K562 (cell line): Measurements from ENCODE around the gene TAF8. TPM values are rescaled to one million over a fixed set of nuclear protein-coding genes. Genes with fewer than 3 reads are reported as not detected.
A peak's percentile ranks its signal among the peaks of the same experiment; 100 is the strongest.

ENCODE experiments used
- CEBPG ChIP-seq, 3 experiments: fragments of 200-800 bp in 1 of 3; sonication (Bioruptor generic) in 1 of 3; sonication (generic) in 1 of 3; formaldehyde crosslinking in 1 of 3; IDR thresholded peaks in 2 of 3; conservative IDR thresholded peaks in 1 of 3; 2 replicates each; pipeline versions ENCODE4 v1.6.1 to v1.8.0; 2016 to 2022; ENCODE audit warnings: missing compliant biosample characterization in 2 of 3, missing genetic modification characterization in 2 of 3, mild to moderate bottlenecking in 1 of 3, missing genetic modification reagents in 1 of 3
- DPF2 ChIP-seq: fragments of 450-650 bp; IDR thresholded peaks from 2 replicates; pipeline ENCODE4 v1.6.1; 2016
- ESRRB ChIP-seq: fragments of 250-450 bp; sonication (Bioruptor Pico); IDR thresholded peaks from 2 replicates; pipeline ENCODE4 v1.5.0; 2020; ENCODE audit warnings: mild to moderate bottlenecking, moderate library complexity, borderline replicate concordance
- FOXJ2 ChIP-seq: fragments of 200-800 bp; sonication (Bioruptor generic); IDR thresholded peaks from 2 replicates; pipeline ENCODE4 v1.6.1; 2016; ENCODE audit warnings: missing genetic modification characterization, missing compliant biosample characterization
- HIVEP1 ChIP-seq: fragments of 250-450 bp; sonication (Bioruptor Pico); IDR thresholded peaks from 2 replicates; pipeline ENCODE4 v1.4.0; 2020; ENCODE audit warnings: mild to moderate bottlenecking
- KLF16 ChIP-seq: IDR thresholded peaks from 2 replicates; pipeline ENCODE4 v1.6.1; 2016; ENCODE audit warnings: antibody characterized with exemption
- MLLT1 ChIP-seq, 2 experiments: fragments of 450-650 bp; IDR thresholded peaks; 2 replicates each; pipeline ENCODE4 v1.6.1; 2016
- PCBP1 ChIP-seq: fragments of 200-400 bp; formaldehyde crosslinking; IDR thresholded peaks from 2 replicates; pipeline ENCODE4 v1.6.1; 2018; ENCODE audit warnings: mild to moderate bottlenecking, low read depth, low read length; ENCODE audit not compliant: poor library complexity, severe bottlenecking
- PCBP2 ChIP-seq: fragments of 200-400 bp; formaldehyde crosslinking; IDR thresholded peaks from 2 replicates; pipeline ENCODE4 v1.6.1; 2018; ENCODE audit warnings: low read length, low read depth, mild to moderate bottlenecking, moderate library complexity; ENCODE audit not compliant: poor library complexity, severe bottlenecking
- RAD21 ChIP-seq, 2 experiments: fragments of 250-450 bp in 1 of 2; fragments of 450-650 bp in 1 of 2; sonication (Bioruptor Pico) in 1 of 2; formaldehyde crosslinking in 1 of 2; IDR thresholded peaks in 1 of 2; conservative IDR thresholded peaks in 1 of 2; 2 replicates each; pipeline versions ENCODE4 v1.4.0 to v1.8.0; 2020 to 2022; ENCODE audit warnings: mild to moderate bottlenecking in 2 of 2, moderate library complexity in 1 of 2
- RNF2 ChIP-seq: sonication (generic); IDR thresholded peaks from 2 replicates; pipeline ENCODE4 v1.6.1; 2016
- SIN3B ChIP-seq: fragments of 450-650 bp; IDR thresholded peaks from 2 replicates; pipeline ENCODE4 v1.6.1; 2017; ENCODE audit warnings: low read depth, mild to moderate bottlenecking, moderate library complexity
- SMAD4 ChIP-seq: fragments of 250-450 bp; sonication (Bioruptor Pico); conservative IDR thresholded peaks from 2 replicates; pipeline ENCODE4 v1.8.0; 2021; ENCODE audit warnings: inconsistent platforms, mild to moderate bottlenecking, moderate library complexity
- polyA plus RNA-seq, 8 experiments: library from polyadenylated mRNA; depleted of rRNA in 4 of 8; stranded (reverse) in 5 of 8; unstranded in 3 of 8; fragments of >200 nt; fragmentation: Nextera tagmentation in 2 of 8; fragmentation: Illumina TruSeq in 1 of 8; extraction: Ambion mirVana in 2 of 8; extraction: Trizol in 1 of 8; gene quantifications; 2 replicates each; pipeline versions ENCODE4 v1.2.1 to v1.2.3, GENCODE V29; 2011 to 2014; ENCODE audit warnings: inconsistent platforms in 1 of 8, missing spikeins in 1 of 8
- total RNA-seq, 7 experiments: library from RNA; depleted of rRNA in 6 of 7; stranded (reverse); fragments of >200 nt in 6 of 7; fragmentation: Illumina TruSeq in 2 of 7; extraction: Trizol in 2 of 7; gene quantifications; 2 replicates each; pipeline versions ENCODE4 v1.2.1 to v1.2.3, GENCODE V29; 2011 to 2021; ENCODE audit warnings: low replicate concordance in 1 of 7
- TF ChIP-seq, protein P1 (sequence below): sonication (generic); formaldehyde crosslinking; IDR thresholded peaks from 2 replicates; pipeline ENCODE4 v1.8.0; 2022; ENCODE audit warnings: mild to moderate bottlenecking, low read depth, missing genetic modification reagents
- TF ChIP-seq, protein P2 (sequence below), 2 experiments: fragments of 450-650 bp; formaldehyde crosslinking in 1 of 2; IDR thresholded peaks; 2 replicates each; pipeline versions ENCODE4 v1.4.0 to v1.6.1; 2014 to 2020; ENCODE audit warnings: mild to moderate bottlenecking in 2 of 2, borderline replicate concordance in 1 of 2, low read depth in 1 of 2

TAF8 gene
- total and polyA plus RNA-seq, 9 of the 15 experiments (the other 6 are each of a cell fraction or from before 2014, with no cell fraction given) = 29.4 to 84.0 (median 52.6) TPM

GRCh38 chr6:42075159-42075838 lies 25.0 kb downstream of the TAF8 start (continued):
- no peak for TF ChIP-seq MLLT1 (IDR thresholded peaks at IDR 0.05)
- TF ChIP-seq PCBP1 = no peak
- TF ChIP-seq FOXJ2 (tag) = no peak
- no peak for TF ChIP-seq HIVEP1 (CRISPR knock-in tag)
- TF ChIP-seq ESRRB (CRISPR knock-in tag) = no peak
- TF ChIP-seq, protein P1, sequence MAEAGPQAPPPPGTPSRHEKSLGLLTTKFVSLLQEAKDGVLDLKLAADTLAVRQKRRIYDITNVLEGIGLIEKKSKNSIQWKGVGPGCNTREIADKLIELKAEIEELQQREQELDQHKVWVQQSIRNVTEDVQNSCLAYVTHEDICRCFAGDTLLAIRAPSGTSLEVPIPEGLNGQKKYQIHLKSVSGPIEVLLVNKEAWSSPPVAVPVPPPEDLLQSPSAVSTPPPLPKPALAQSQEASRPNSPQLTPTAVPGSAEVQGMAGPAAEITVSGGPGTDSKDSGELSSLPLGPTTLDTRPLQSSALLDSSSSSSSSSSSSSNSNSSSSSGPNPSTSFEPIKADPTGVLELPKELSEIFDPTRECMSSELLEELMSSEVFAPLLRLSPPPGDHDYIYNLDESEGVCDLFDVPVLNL = no peak
- TF ChIP-seq SMAD4 = no peak
- no peak for TF ChIP-seq CEBPG (CRISPR knock-in tag; IDR thresholded peaks at IDR 0.05)
- TF ChIP-seq CEBPG (tag; conservative IDR thresholded peaks at IDR 0.05 in 1 of 2, IDR thresholded peaks at IDR 0.05 in 1 of 2) = no peak
- TF ChIP-seq SIN3B = no peak
- TF ChIP-seq, protein P2, sequence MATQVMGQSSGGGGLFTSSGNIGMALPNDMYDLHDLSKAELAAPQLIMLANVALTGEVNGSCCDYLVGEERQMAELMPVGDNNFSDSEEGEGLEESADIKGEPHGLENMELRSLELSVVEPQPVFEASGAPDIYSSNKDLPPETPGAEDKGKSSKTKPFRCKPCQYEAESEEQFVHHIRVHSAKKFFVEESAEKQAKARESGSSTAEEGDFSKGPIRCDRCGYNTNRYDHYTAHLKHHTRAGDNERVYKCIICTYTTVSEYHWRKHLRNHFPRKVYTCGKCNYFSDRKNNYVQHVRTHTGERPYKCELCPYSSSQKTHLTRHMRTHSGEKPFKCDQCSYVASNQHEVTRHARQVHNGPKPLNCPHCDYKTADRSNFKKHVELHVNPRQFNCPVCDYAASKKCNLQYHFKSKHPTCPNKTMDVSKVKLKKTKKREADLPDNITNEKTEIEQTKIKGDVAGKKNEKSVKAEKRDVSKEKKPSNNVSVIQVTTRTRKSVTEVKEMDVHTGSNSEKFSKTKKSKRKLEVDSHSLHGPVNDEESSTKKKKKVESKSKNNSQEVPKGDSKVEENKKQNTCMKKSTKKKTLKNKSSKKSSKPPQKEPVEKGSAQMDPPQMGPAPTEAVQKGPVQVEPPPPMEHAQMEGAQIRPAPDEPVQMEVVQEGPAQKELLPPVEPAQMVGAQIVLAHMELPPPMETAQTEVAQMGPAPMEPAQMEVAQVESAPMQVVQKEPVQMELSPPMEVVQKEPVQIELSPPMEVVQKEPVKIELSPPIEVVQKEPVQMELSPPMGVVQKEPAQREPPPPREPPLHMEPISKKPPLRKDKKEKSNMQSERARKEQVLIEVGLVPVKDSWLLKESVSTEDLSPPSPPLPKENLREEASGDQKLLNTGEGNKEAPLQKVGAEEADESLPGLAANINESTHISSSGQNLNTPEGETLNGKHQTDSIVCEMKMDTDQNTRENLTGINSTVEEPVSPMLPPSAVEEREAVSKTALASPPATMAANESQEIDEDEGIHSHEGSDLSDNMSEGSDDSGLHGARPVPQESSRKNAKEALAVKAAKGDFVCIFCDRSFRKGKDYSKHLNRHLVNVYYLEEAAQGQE (IDR thresholded peaks at IDR 0.05; ENCODE audit: borderline replicate concordance) = peak; percentile 95
- TF ChIP-seq, protein P2 (CRISPR knock-in tag; IDR thresholded peaks at IDR 0.05; ENCODE audit: low read depth) = no peak
- TF ChIP-seq RNF2 = no peak
- peak; percentile 36; the same call in 1 of the 2 replicates for TF ChIP-seq KLF16
- no peak for TF ChIP-seq PCBP2
- TF ChIP-seq RAD21 (CRISPR knock-in tag; conservative IDR thresholded peaks at IDR 0.05 in 1 of 2, IDR thresholded peaks at IDR 0.05 in 1 of 2) = peak; percentile 99
- TF ChIP-seq DPF2 = no peak
